Brain pericyte (primary cell): ENCODE data around the gene CDH4.
"Not testable (repeated sequence)": the region's sequence is repeated elsewhere in the genome, so short reads cannot be mapped to it uniquely, and the experiment has no call there.

Source experiments
- DNase-seq: peaks from one replicate; pipeline ENCODE4 v3.0.0-alpha.2; 2012; ENCODE audit warnings: low read depth, low spot score

Gene CDH4

GRCh38 chr20:61937963-61938838, 686.1 kb downstream of the CDH4 start:
- no peak for DNase-seq

GRCh38 chr20:61938839-61939690, 687.0 kb downstream of the CDH4 start:
- DNase-seq, result no peak

- no peak for DNase-seq
Measured at GRCh38 chr20:61939691-61940360, 687.8 kb downstream of the CDH4 start.

- no peak for DNase-seq
Measured at GRCh38 chr20:61940491-61940890, 688.4 kb downstream of the CDH4 start.

GRCh38 chr20:61940976-61941720, 689.1 kb downstream of the CDH4 start:
- DNase-seq, result no peak

- DNase-seq, result no peak
Measured at GRCh38 chr20:61941721-61942405, 689.8 kb downstream of the CDH4 start.

- no peak for DNase-seq
Measured at GRCh38 chr20:61942526-61942925, 690.5 kb downstream of the CDH4 start.

GRCh38 chr20:61944967-61945366, 692.9 kb downstream of the CDH4 start:
- DNase-seq, result not testable (repeated sequence)

- not testable (repeated sequence) for DNase-seq
Measured at GRCh38 chr20:61945495-61945894, 693.4 kb downstream of the CDH4 start.

- not testable (repeated sequence) for DNase-seq
Measured at GRCh38 chr20:61948056-61948455, 696.0 kb downstream of the CDH4 start.

GRCh38 chr20:61948586-61949362, 696.7 kb downstream of the CDH4 start:
- DNase-seq, result no peak

GRCh38 chr20:61949363-61949713, 697.3 kb downstream of the CDH4 start:
- no peak for DNase-seq

- no peak for DNase-seq
Measured at GRCh38 chr20:61949714-61950640, 697.9 kb downstream of the CDH4 start.

GRCh38 chr20:61950641-61951071, 698.6 kb downstream of the CDH4 start:
- no peak for DNase-seq

GRCh38 chr20:61951695-61952533, 699.9 kb downstream of the CDH4 start:
- no peak for DNase-seq

GRCh38 chr20:61953037-61954021, 701.3 kb downstream of the CDH4 start:
- DNase-seq, result no peak
